OCI-LY3 (cell line): ENCODE results near the gene UBL5.

Experiments
- EZH2phosphoT487 ChIP-seq: fragments of 200-600 bp; shearing (Covaris generic); IDR thresholded peaks from 2 replicates; pipeline ENCODE4 v1.6.1; 2018; ENCODE audit warnings: antibody characterized with exemption, mixed run types, low read depth
- TF ChIP-seq, protein P1 (sequence below): fragments of 200-600, 300-600 bp; sonication (generic); IDR thresholded peaks from 2 replicates; pipeline ENCODE4 v1.5.1; 2014; ENCODE audit warnings: antibody characterized with exemption, low read length, low read depth

DNA sequence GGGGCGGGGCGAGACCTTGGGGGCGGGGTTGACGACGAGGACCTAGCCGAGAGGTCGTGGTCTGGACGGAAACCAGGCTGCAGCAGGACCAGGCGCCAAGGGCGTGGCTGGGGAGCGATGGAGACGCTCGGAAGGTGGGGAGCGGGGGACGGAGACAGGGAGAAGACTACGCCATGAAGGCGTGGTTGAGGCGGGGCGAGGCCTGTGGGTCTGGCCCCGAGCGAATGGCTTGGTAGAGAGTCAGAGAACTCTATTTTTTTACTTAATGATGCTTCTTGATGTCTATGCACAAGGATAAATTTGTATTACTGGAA is 8.2 kb upstream of the UBL5 start:
- TF ChIP-seq, protein P1, sequence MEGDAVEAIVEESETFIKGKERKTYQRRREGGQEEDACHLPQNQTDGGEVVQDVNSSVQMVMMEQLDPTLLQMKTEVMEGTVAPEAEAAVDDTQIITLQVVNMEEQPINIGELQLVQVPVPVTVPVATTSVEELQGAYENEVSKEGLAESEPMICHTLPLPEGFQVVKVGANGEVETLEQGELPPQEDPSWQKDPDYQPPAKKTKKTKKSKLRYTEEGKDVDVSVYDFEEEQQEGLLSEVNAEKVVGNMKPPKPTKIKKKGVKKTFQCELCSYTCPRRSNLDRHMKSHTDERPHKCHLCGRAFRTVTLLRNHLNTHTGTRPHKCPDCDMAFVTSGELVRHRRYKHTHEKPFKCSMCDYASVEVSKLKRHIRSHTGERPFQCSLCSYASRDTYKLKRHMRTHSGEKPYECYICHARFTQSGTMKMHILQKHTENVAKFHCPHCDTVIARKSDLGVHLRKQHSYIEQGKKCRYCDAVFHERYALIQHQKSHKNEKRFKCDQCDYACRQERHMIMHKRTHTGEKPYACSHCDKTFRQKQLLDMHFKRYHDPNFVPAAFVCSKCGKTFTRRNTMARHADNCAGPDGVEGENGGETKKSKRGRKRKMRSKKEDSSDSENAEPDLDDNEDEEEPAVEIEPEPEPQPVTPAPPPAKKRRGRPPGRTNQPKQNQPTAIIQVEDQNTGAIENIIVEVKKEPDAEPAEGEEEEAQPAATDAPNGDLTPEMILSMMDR: no peak
- TF ChIP-seq EZH2phosphoT487: no peak
